Raji (cell line): ENCODE data around the gene FAM120B.

Experiments used
- POLR2A ChIP-seq: IDR thresholded peaks from 2 replicates; pipeline ENCODE4 v1.6.1; 2011; ENCODE audit warnings: low read depth, low read length, control low read depth; ENCODE audit not compliant: insufficient read depth

The FAM120B gene

GRCh38 chr6:170371588-170371987, 65.0 kb downstream of the FAM120B start:
- TF ChIP-seq POLR2A = no peak

DNA sequence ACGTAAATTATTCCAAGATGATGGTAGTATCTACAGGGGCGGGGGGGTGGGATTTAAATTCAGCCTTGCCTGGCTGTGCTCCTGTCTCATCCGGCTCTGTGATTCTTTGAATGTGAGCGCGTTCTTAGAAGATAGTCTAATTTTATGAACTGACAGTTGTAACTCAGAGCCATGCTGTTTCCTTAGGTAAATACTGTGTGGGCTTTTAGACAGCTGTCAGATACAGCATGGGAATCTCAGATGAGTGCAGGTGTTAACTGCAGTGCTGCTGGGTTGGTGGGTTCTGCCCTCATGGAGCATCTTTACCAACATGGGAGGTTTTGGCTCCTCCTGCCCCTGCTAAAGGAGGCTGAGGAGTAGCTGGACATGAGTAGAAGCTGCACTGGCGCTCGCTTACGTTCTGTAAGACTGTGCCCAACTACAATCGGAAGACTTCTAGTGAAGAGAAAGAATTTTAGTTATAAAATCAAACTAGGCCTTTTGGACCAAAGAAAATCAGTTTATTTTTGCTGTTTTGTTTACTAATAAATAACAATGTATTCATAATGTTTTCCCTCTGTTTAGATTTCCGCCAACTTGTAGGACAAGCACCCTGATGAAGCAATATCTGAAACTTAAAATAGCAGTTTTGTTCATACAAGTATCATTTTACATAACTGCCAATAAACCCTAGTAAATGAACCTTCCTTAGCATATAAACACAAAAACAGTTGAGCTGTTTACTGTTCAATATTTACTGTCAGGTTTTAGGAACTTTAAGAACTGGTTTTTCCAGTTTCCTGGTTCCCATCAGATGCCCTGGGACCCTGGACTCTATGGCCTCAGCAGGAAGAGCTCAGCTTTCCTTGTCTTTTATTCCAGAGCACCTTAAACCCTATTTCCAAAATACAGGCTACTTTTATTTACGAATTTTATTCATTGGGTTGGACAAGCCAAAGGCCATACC, 66.1 kb downstream of the FAM120B start:
- TF ChIP-seq POLR2A = no peak

- no peak for TF ChIP-seq POLR2A
Measured at GRCh38 chr6:170374571-170375444, 68.2 kb downstream of the FAM120B start.

DNA sequence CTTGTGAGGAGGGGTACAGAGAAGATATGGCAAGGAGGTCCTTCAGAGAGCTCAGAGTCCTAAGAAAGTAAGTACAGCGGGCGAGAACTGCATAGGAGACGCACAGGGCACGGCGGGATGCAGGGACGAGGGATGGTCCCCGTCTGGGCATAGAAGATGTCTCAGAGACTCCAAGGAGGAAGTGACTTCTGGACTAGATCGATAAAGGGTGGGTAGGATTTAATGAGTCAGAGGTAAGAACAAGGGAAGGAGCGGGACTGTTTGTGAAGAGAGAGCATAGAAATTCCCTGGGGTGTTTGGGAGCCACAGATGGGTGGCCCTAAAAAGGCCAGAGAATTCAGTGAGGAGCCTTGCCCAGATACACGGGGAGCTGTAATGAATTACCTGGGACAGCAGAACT, 69.1 kb downstream of the FAM120B start:
- TF ChIP-seq POLR2A = no peak

DNA sequence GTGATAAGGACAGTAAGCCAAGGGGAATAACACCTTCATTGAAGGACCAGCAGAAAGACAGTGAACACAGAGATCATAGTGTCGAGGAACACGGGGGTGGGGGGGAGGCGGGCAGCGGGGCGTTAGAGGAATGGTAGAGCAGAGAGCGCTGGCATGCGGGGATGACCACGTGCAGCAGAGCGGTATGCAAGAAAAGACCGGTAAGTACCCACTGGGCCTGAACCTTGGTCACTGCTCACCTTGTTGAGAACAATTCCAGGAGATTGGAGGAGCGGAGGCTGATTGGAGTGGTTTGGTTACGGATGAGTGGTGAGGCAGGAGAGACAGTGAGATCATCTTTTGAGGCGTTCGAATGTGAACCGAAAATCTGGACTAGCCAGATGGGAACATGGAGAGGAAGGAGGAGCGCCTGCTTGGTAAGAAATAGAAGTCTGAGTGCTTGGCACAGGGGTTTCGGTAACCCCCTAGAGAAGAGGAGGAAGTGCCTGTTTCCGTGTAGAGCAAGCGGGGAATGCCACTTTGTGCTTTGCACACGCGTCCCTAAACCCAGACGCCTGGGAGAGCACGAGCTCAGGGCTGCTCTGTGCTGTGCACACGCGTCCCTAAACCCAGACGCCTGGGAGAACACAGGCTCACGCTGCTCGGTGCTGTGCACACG, 70.0 kb downstream of the FAM120B start:
- TF ChIP-seq POLR2A = no peak

DNA sequence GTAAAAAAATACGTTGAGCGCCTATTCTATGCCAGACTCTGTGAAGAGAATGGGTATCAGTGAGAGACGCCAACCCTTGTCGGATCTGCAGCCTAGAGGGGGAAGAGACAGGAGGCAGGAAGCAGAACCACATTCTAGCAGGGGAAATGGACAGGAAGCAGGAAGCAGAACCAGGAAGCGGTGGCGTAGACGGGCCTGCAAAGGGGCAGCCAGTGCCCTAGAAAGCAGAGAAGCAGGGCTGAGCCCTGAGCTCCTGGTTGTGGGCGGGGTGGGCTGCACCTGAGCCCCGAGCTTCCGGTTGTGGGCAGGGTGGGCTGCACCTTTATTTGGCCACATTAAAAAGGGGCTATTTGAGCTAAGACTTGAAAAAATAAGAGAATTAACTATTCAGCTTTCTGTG, 71.9 kb downstream of the FAM120B start:
- no peak for TF ChIP-seq POLR2A

DNA sequence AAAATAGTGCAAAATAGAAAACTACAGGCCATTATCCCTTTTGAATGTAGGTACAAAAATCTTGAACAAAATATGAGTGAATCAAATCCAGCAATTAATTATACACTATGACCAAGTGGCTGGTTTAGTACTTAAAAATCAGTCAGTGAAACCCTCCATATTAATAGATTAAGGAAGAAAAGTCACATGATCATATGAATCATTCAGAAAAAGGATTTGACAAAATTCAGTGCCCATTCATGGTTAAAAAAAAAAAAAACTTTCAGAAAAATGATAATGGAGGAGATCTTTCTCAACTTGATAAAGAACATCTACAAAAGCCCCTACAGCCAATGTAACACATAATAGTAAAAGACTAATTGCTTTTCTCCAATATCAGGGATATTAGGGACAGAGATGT, 75.0 kb downstream of the FAM120B start:
- TF ChIP-seq POLR2A = no peak

- no peak for TF ChIP-seq POLR2A
Measured at GRCh38 chr6:170383466-170384035, 77.0 kb downstream of the FAM120B start.

GRCh38 chr6:170385506-170385905, 78.9 kb downstream of the FAM120B start:
- TF ChIP-seq POLR2A = no peak

DNA sequence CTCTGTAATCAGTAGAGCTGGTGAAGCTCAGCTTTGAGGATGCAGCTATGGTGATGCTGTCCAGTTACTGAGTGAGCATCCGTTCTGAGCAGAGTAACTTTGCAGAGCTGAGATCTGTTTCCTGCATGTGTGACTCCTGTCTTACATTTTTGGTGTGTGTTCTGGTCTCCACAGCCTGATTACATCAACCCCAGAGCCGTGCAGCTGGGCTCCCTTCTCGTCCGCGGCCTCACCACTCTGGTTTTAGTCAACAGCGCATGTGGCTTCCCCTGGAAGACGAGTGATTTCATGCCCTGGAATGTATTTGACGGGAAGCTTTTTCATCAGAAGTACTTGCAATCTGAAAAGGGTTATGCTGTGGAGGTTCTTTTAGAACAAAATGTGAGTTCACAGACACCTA, 81.6 kb downstream of the FAM120B start:
- TF ChIP-seq POLR2A = no peak

GRCh38 chr6:170393033-170393432, 86.5 kb downstream of the FAM120B start:
- no peak for TF ChIP-seq POLR2A

GRCh38 chr6:170393807-170394399, 87.3 kb downstream of the FAM120B start:
- TF ChIP-seq POLR2A = no peak

DNA sequence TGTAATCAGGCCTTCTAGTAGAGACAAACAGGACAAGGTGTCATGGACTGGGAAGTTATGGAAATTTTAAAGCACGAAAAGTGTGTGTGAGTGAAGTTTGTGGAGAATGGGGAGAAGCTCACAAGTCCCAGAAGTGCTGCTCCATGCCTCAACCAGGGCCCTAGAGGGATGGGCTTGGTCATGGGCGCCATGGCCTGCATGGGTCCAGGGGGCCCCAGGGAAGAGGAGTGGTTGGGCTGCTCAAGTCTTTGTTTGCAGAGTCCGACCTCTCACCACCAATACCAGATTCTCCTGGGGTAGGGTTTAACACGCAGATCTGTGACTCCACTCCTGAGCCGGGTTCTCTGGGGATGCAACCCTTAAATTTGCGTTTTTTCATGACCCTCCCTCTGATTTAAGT, 88.4 kb downstream of the FAM120B start:
- no peak for TF ChIP-seq POLR2A

DNA sequence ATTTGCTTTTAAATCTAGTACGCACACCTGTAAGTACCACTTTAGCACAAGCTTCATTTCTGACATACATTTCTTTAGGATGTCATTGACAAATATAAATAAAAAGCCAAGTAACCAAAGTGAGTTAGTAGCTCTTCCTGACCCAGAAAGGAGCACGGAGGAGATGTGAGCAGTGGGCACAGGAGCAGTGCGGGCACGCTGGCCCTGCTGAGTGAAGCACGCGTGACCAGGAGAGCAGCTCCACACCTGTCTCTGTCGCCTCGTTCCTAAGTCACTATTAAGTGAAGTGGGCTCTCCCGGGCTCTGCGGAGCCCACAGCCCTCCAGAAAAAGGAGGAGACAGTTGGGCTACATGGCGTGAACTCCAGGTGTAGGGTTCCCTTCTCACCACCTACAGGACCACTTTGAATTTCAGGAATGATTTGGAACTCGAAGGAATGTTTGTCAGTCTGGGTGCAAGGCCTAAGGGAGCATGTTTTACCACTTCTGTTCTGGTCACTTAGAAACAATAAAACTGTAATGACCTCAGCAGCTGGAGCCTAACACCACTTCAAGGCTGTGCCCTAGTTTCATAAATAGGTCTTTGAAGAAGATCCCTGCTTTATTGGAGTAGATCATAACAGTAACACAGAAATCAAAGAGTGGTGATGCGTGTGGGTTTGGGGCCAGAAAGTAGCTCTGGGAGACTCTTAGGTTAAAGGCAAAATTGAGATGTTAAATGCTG, 95.9 kb downstream of the FAM120B start:
- TF ChIP-seq POLR2A = no peak
